ENCODE measurements around the gene ORMDL2.
A peak's percentile ranks its signal among the peaks of the same experiment; 100 is the strongest.

Gene ORMDL2, protein sequence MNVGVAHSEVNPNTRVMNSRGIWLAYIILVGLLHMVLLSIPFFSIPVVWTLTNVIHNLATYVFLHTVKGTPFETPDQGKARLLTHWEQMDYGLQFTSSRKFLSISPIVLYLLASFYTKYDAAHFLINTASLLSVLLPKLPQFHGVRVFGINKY

DNA sequence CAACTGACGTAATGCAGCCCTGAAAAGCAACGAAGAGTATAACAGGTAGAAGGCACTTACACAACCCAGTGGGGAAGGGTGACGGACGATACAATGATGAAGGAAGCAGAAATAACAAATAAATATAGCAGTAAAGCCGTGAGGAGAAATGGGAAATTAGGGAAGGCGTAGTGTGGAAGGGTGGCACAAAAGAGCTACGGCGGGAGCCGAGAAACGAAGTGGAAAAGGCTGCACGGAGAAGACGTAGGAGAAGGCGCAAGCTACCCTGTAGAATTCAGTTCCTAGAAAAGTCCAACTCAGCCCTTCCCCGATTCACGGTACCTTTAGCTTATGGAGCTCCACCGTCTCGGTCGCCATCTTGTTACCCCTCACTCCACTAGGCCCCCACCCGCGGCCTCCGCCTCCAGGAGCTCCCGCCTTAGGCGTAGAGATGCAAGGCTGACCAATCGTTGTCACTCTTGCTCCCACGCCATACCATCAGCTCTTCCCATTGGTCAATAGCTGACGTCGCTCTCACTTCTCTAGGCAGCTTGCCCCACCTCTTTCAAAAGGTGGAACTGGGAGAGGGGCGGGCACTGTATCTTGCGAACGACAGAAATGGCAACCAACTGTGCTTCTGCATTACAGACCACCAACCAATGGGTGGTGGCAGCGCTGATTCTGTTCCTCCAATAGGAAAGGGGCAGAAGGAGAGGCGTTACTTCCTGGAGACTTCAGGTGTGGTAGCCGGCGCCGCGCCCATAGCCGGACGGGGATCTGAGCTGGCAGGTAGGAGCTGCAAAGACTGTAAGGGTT lies at the start of gene ORMDL2, which contains the start of gene SARNP:
TSS of gene ORMDL2 (plus strand) at position 697 of the 795 bp plus-strand sequence. CDS start 959 bp downstream, outside the sequence.
TSS of gene SARNP (minus strand) at position 380 of the 795 bp plus-strand sequence. CDS start at position 357, 23 bp downstream.
- FAIRE-seq, result peak; percentile 99

DNA sequence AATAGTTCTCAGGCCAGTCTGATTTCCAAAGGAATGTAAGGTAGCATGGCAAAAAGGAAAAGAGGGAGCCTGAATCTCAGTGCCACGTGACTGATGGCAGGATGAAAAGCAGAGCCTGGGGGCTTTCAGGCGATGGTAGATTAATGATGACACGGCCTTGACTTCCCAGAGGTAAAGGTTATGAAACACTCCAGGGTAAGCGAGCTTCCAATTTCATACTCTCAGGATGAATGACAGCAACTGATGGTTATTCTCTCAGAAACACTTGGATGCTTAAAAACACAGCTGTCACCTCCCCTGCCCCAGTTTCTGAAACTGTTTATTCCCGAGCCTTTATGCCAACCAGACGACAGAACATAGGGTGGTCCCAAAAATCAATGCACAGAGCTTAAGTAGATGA lies 46.1 kb upstream of the ORMDL2 start:
- FAIRE-seq, result no peak

DNA sequence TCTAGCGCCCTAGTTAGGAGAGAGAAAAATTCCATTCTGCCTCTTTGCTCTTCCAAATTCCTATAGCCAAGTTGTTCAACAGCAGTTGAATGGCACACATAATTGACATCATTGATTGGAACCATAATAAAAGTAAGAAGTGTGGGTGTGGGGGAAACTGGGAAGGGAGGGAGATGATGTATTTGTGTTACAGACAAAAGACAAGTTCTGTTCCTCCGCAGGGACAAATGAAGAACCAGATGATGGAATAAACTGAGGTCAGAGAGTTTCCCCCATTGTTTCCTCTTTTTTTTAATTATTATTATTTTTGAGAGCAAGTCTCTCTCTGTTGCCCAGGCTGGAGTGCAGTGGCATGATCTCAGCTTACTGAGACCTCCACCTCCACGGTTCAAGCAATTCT lies 40.0 kb upstream of the ORMDL2 start:
- no peak for FAIRE-seq

DNA sequence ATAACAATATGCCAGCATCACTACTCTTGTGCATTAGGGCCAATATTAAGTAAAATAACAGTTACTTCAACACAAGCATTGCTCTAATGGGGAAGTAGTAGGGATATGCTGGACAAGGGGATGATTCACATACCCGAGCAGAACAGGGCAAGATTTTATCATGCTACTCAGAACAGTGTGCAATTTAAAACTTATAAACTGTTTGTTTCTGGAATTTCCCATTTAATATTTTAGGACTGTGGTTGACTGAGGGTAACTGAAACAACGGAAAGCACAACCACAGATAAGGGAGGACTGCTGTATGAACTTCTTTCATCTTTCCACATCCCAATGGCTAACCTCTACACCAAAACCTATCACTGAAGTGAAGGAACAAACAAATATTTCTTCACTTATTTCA lies 37.2 kb upstream of the ORMDL2 start:
- no peak for FAIRE-seq

DNA sequence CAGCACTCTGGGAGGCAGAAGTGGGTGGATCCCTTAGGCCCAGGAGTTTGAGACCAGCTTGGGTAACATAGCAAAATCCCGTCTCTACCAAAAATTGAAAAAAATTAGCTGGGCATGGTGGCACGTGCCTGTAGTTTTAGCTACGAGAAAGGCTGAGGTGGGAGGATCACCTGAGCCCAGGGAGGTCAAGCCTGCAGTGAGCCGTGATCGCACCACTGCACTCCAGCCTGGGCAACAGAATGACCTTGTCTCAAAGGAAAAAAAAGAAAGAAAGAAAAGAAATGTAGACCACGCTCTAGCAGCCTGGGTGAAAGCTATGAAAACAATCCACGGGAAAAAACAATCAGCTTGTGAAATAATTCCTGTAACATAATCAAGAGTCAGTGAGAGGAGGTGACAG lies 29.3 kb upstream of the ORMDL2 start:
- no peak for FAIRE-seq

DNA sequence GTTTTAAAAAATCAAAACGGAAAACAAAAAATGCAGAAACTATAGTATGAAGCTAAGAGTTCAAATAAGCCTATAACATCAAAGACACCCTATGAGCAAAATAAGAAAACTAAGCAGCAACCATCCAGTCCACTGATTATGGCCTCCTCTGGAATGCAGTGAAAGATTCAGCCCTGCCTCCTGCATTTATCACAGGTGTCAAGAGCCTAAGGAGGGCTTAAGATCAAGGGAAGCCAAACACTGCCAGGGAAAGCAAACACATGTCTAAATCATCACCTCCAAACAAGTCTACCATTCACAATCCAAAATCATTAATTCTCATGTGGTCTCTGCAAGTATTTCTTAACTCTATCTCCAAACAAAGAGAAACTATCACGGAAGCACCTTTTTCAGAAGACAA lies 28.7 kb upstream of the ORMDL2 start:
- FAIRE-seq, result no peak

DNA sequence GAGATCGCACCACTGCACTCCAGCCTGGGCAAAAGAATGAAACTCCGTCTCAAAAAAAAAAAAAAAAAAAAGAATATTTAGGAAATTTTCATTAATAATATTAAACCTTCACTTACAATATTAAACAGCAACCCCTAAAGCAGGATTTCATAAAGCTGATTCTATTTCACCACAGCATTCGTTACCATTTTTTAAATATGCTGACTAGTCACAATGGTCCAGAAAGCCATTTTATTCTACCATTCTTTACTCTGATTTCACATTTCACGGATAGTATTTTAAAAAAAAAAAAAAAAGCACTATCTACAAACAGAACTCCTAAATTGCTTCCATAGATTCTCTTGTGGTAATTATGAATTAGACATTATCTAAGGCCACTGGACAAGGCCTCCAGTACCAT lies 27.9 kb upstream of the ORMDL2 start:
- FAIRE-seq, result no peak

DNA sequence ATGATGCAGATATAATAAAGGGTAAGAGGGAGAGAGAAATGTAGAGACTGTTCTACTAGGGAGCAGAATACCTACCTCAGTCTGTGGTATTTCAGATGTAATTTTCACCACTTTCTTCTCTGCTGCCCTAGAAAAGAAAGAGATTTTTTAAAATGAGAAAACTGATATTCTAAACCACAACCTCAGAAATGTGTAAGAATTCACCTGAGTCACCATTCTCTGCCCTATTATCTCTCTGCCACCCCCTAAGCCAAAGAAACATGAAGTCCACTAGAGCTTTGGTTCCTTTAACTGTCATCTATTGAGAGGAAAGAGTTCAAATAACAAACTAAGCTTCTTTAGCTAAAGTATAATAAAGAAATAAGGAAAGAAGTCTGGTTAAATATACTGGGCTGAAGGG lies 21.9 kb upstream of the ORMDL2 start:
- no peak for FAIRE-seq

DNA sequence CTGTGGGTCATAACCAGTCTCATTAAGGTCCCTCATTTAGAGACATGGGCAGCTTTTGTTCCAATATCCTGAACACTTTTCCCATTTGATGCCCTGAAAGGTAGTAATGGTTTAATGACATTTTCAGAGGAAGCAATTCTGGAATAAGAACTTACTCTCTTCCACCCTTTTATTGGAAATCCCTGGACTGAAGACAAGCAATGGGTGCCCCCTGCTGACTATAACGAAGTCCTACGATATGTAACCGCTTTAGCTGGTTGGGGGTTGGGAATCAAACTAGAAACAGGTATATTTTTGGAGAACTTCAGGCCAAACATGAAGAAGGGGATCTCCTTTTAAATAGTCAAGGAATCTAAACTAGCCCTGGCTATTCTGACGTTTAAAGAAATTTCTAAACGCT lies 20.8 kb upstream of the ORMDL2 start:
- FAIRE-seq, result peak; percentile 11

DNA sequence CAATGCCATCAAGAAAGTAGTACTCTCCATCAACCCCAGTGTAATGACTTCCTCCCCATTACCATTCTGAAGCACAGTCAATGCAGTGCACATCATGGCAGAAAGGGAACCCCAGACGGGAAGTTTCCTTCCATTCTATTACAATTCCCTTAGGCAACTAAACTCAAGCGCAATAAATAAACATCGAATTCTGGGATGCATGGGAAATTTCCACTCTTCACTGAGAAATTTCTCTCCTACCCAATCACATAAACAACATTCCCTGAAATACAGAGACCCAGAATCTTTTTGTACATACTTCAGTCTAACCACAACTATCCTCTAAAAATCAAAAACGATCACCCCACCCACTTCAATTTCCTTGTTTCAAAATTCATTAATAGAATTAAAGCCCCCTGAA lies 20.3 kb upstream of the ORMDL2 start:
- no peak for FAIRE-seq

DNA sequence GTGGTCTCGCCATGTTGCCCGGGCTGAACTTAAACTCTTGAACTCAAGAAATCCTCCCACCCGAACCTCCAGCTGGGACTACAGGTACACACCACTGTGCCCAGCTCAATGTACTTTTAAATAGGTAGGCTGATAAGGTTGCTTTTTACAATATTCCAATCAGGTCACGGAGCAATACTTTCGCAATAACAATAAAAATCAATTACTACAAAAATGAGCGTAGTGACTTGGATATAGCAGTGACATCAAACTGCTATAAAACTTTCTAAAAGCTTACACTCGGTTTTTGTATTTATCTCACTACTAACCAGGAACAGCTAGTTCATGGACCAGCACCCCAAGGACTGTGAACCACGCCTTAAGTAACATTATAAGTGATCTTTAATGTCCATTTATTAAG lies 10.9 kb upstream of the ORMDL2 start:
- no peak for FAIRE-seq

DNA sequence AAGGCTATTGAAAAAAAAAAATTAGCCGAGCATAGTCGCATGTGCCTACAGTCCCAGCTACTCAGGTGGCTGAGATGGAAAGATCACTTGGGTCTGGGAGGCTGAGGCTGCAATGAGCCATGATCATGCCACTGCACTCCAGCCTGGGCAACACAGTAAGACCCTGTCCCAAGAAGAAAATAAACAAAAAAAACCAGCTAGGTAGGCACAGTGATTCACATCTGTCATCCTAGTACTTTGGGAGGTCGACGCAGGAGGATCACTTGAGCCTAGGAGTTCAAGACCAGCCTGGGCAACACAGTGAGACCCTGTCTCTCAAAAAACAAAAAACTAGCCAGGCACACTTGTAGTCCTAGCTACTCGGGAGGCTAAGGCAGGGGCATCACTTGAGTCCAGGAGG lies 8.6 kb upstream of the ORMDL2 start:
- no peak for FAIRE-seq

DNA sequence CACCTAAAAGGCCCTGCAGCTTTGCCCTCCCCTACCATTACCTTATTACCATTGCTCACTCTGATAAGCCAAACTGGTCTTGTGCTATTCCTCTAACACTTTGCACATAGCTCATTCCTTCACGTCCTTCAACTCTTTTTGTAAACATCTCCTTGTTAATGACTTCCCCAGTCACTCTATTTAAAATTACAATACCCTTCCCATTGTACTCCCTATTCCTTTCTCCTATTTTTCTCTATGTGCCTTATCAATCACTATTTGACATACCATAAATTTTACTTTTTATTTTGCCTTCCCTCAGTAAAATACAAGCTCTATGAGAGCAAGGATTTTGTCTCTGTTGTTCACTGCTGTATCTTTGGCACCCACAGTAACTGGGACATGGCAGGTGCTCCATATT lies 5.8 kb upstream of the ORMDL2 start:
- no peak for FAIRE-seq

DNA sequence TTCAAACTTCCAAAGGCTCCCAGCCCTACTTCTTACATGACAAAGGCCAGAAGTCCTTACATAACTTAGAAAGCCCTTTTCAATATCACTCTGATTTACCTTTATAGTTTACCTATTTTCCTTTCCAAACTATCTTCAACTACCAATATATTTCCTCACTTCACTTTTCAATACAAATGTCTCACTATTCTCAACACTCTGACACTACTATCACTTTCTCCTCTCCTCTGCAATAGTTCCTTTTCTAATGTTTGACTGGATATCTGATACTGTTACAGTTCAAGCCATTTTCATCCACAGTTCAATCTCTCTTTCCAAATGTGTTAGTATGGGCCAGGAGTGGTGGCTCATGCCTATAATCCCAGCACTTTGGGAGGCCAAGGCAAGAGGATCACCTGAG lies 3.6 kb upstream of the ORMDL2 start:
- FAIRE-seq, result no peak

DNA sequence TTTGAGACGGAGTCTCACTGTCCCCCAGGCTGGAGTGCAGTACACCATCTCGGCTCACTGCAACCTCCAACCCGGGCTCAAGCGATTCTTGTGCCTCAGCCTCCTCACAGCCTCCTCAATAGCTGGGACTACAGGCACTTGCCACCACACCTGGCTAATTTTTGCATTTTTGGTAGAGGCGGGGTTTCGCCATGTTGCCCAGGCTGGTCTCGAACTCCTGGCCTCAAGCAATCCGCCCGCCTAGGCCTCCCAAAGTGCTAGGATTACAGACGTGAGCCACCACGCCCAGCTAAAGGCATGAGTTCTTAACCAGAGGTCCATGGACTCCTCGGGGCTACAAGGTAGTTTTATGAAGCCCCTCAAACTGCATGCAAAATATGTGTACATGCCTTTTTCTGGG lies 2.4 kb upstream of the ORMDL2 start:
- no peak for FAIRE-seq

DNA sequence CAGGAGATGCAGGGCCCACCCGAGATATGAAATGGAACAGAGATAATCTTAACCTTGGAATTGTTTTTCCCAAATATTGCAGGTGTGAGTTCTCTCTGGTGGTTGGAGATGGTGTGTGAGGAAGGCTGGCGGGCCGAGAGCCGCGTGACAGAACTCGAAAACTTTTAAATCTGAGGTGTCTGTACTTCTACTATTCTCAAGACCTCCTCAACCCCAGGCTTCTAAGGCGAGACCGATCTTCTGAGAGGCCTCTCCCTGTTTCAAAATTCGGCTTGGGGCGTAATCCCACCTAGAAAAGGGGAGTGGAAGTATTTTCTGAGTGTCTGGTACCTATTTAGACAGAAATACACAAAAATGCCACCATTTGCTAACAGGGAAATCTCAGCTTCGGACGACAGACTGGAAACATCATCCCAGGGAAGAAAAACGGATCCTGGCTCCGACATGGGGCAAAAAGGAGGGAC lies 928 bp upstream of the ORMDL2 start:
- FAIRE-seq, result no peak

DNA sequence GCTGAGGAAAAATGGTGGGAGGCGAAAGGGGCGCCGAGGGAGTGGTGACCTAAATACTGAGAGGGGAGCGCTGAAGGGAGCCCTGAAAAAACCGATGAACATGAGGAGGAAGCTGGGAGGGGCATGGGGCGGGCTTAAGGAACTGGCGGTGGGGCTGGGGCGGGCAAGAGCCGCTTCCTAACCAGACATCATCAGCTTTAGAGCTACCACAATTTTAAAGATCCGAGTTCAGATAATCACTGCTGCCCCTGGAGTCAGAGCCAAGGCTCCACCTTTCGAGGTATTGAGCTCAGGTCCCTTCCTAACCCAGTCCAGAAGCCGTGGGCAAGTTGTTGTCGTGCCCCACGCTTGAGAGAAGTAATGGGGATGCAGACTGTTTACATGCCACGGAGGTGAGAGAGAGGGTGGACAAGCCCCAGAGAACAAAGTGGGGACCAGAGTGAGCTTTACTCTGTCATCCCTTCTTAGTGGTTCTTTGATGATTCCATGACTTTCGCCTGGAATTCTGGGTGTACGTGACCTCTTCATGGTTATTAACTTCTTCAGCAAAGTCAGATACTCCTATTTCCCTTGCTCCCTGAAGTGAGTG lies 393 bp downstream of the ORMDL2 start:
- no peak for FAIRE-seq

DNA sequence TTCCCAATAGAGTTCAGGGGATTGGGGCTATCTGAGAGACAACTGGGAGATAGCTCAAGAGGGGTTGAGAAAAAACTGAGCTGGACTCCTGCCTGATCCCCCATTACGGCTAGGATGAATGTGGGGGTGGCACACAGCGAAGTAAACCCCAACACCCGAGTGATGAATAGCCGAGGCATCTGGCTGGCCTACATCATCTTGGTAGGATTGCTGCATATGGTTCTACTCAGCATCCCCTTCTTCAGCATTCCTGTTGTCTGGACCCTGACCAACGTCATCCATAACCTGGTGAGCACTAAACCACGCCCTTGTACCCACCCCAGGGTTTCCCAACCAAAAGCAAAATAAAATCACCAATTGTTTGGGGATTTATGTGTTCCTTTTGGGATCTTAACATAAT lies 1.0 kb downstream of the ORMDL2 start:
- FAIRE-seq, result no peak

DNA sequence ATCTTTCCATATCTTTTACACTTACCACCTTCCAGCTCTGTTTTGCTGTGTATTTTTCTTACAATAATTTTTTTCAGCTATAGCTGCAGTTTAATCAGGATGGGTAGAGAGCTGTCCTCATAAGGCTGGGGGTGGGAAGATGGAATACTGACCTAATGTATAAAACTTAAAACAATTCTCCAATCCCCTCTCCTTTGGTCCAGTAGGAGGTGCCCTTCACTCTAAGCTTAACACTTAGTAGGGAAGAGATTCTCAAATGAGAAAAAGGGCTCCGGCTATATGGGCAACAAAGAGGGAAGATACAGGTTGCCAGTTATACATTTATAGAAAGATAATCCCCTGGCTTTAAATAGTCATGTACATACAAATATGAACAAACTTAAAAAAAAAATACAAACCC lies 2.8 kb downstream of the ORMDL2 start:
- no peak for FAIRE-seq

DNA sequence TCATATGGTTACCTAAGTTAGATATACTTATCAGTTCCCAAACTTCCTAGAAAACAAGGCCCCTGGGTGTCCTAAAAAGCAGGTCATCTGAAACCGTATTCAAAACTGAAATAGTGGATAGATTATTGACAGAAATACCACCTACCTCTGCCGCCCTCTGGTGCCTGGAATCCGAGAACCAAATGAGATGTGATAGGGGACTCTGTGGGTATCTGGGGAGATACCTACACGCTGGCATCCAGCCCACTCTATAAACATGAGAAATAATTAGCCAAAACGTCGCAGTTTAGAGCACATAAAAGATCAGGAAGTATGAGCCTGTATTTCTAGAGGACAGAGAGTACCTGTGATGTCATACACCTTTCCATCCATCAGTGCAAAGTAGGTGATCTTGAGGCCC lies 4.4 kb downstream of the ORMDL2 start:
- FAIRE-seq, result no peak

DNA sequence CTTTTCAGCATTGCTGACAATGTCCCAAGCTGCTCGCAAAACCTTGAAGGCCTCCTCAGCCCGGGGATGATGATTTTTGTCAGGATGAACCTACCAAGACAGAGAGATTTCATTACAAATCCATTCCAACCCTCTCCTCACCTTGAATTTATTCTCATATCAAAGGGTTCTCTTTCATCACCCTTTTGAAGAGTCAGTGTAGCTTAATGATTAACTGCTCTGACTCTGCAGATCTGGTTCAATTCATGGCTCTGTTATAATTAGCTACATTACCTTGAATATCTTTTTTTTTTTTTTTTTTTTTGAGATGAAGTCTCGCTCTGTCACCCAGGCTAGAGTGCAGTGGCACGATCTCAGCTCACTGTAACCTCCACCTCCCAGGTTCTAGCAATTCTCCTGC lies 5.6 kb downstream of the ORMDL2 start:
- no peak for FAIRE-seq

DNA sequence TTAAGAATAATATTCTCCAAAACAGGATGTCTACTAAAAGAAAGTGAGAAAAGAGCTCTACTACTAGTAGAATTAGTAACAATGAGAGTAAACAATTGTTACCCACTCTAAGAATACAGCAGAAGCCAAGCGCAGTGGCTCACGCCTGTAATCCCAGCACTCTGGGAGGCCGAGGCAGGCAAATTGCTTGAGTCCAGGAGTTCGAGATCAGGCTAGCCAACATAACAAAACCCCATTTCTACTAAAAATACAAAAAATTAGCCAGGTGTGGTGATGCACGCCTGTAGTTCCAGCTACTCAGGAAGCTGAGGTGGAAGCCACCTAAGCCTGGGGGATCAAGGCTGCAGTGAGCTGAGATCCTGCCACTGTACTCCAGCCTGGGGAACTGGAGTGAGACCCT lies 6.9 kb downstream of the ORMDL2 start:
- FAIRE-seq, result no peak

DNA sequence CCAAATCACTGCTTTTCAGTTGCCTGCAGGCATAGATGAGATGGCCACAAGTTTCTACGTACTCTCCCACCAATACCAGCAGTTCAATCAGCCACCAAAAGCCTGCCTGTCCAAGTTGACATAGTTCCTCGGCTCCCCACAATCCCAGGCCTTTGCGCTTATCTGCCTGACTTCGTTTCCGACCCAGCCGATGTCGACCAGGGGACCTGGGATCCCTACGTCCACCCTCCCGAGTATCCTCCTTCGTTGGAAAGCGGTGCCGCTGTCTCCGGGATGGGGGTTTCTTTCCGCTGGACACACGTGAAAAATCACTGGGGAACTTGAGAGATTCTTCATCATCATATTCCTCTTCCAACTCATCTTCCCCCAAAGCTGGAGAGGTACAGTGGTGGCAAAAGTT lies 10.0 kb downstream of the ORMDL2 start:
- FAIRE-seq, result no peak

DNA sequence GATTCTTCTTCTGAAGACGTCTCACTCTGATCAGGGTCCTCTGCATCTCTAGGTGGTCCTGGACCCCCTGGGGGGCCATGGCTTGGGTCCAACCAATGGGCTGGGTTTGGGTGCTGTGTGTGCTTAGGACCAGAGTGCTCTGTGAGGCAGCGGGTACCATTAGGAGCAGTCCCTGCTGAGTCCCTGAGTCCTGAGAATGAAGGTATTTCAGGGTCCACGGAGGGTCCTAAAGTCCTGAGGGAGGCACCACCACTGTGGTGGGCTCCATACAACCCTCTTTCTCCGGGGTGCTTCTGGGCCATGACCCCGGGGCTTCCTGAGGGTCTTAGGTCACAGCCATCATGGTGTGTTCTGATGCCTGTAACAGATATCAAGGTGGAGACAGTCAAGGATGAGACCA lies 10.5 kb downstream of the ORMDL2 start:
- FAIRE-seq, result no peak
